T-helper 2 cell (primary cell): ENCODE data around the gene S100A3.
A peak's percentile ranks its signal among the peaks of the same experiment; 100 is the strongest.
"Not testable (repeated sequence)": the region's sequence is repeated elsewhere in the genome, so short reads cannot be mapped to it uniquely, and the experiment has no call there.

Source experiments
- DNase-seq, 5 experiments: peaks; one replicate each; pipeline versions ENCODE4 v3.0.0 to v3.0.0-alpha.2; 2012 to 2022
- total RNA-seq, 2 donors: gene quantifications; one replicate each; lab custom pipeline; 2026; lab: John Stamatoyannopoulos, UW

The S100A3 gene, protein sequence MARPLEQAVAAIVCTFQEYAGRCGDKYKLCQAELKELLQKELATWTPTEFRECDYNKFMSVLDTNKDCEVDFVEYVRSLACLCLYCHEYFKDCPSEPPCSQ
- total RNA-seq, result 0 to 0.07 reads per million in 2 donors

DNA sequence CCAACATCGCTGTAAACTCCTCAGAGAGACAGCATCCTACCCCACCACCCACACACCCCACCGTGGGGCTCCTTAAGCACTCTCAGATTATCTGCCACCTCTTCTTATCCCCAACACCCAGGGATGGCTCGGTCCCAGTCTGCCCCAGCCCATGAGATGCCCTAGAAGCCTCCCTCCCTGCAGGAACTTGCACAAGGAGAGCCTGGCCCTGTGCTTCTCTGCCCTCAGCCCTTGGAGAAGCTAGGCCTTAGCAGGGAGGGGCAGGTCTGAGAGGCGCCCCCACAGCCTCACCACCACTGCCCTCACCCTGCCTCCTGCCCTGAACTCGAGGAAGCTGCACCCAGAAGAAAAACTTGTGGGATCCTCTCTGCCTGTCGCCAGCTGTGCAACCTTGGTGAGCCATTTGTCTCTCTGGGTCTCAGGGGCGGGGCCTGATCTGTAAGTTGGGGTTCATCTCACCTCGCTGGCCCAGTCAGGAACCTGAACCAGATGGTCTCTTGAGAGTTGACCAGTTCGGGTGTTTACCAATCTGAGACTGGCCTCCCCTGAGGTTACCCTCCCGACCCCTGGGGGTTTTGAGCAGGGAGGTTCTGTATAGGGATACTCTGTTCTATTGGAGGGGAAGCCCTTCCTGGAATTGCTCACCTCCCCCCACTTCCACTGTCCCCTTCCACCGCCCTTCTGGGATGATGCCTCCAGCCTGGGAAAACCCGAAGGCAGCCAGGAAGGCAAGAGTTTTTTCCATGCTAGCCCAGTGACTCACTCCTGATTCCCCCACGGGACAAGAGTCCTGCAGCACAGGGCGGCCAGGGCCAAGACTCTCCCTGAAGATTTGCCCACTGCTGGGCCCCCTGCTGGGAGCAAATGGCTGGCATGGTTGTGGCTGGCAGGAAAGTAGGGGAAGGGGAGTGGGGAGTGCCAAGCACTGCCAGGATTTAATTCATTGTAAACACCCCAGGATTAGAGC is at the start of gene S100A3:
TSS of gene S100A3 (minus strand) at position 537 of the 967 bp plus-strand sequence. CDS start 773 bp downstream, outside the sequence.
- DNase-seq, result no peak

DNA sequence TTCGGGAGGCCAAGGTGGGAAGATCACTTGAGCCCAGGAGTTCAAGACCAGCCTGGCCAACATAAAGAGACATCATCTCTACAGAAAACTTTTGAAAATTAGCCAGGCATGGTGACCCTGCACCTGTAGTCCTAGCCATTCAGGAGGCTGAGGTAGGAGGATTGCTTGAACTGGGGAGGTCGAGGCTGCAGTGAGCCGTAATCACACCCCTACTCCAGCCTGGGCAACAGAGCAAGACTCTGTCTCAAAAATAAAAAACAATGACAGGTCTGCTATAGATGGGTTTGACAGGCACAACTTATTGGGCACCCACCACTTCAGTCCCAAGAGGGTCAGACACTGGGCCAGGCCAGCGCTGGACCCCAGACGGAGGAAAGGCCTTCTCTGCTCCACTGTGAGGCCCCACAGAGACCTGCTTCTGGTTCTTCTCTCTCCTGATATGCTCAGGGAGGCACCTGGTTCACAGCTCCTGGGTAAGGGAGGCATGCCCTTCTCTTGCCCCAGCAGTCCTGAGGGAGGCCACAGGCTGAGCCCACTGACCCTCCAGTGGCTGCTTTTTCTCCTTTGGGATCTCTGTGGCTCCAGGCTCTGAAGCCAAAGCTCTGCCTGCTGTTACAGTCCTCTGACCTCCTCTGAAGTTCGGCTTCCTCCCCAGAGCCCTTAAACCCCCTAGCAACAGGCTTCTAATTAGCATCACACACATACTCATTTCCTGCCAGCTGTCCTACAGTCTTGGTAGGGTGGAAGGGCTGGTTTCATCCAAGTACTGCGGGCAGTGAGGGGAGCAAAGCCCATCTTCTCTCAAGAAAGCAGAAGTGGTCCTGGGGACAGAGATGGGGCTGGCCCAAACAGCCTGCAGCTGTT is 49.5 kb upstream of the S100A3 start:
- DNase-seq, result peak in 1 of 5 experiments; percentile 47

DNA sequence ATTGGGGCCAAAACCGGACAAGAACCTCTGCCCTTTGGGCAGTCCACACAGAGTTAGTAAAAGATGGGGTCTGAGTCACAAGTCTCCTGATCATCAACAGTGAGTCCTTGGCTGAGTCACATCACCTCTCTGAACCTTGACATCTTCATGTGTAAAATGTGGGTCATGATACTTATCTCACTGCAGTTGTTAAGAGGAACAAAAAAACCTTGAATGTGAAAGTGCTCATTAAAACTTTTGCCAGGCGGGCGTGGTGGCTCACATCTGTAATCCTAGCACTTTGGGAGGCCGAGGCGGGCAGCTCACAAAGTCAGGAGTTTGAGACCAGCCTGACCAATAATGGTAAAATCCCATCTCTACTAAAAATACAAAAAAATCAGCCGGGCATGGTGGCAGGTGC is 48.1 kb upstream of the S100A3 start:
- DNase-seq, result peak in 1 of 5 experiments; percentile 65

DNA sequence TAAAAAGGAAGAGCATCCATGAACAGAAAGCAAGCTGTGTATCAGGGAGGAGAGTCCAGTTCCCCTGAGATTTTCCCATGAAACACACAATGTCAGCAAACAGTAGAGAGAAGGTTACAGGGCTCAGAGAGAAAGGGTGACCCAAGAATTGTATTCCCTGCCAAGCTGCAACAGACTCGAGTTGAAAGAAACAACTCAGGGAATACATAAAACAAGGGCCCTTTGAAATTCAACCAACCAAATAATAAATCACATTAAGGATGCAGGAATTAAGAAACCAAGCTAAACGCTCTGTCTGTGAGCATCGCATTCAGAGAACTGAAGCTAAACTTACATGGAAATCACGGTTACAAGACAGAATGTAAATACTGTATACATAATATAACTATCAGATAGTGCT is 43.7 kb upstream of the S100A3 start:
- DNase-seq, result no peak

DNA sequence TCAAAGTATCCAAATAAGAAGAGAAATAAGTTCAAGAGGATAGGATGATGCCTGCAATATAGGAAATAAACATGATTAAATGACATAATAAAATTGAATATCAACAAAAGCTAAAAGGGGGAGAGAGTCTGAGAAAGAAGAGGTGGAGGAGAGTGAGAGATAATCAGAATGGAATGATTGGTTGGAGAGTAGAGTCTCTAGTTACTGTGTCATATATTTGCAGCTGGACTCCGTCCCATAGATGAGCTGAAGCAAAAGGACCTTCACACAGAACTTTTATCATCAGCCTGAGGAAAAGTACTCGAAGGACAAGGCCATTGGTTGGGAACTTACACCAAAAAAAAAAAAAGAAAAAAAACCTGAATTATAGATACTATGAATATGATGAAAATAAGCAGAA is 39.4 kb upstream of the S100A3 start:
- no peak for DNase-seq

DNA sequence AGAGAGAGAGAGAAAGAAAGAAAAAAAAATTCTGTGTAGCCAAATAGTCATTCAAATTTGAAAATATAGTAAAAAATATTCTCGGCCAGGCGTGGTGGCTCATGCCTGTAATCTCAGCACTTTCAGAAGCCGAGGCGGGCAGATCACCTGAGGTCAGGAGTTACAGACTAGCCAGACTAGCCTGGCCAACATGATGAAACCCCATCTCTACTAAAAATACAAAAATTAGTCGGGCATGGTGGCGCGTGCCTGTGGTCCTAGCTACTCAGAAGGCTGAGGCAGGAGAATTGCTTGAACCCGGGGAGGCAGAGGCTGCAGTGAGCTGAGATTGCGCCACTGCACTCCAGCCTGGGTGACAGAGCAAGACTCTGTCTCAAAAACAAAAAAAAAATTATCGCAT is 39.0 kb upstream of the S100A3 start:
- not testable (repeated sequence) for DNase-seq

DNA sequence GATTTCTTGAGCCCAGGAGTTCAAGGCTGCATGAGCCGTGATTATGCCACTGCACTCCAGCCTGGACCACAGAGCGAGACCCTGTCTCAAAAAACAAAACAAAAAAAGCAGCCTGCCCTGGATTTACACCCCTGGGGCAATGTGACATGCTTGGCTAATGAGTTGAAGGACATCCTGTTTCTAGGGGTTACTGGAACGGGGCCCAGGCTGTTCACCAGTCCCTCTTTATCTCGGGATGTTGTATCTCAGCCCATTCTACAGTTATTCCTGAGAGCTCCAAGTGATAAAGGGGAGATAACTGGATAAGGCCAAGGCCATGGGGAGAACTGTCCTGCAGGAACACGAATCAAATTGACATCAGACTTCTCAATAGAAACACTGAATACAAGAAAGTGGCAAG is 38.3 kb upstream of the S100A3 start:
- no peak for DNase-seq

DNA sequence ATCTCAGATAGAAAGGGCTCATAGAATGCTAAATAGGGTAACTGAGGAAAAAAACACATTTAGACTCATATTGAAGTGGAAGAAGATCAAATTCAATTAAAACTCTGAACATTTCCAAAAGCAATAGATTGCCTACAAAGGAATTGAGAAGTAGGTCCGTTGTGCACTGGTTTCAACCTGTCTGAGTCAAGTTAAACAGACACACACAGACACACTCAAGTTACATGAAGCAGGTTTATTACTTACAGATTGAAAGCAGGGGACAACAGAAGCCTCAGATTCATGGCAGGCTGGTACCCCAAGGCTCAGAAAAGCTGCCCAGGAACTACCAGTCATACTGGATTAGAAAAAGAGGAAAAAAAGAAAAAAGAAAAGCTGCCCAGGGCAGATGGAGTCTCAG is 37.3 kb upstream of the S100A3 start:
- no peak for DNase-seq

DNA sequence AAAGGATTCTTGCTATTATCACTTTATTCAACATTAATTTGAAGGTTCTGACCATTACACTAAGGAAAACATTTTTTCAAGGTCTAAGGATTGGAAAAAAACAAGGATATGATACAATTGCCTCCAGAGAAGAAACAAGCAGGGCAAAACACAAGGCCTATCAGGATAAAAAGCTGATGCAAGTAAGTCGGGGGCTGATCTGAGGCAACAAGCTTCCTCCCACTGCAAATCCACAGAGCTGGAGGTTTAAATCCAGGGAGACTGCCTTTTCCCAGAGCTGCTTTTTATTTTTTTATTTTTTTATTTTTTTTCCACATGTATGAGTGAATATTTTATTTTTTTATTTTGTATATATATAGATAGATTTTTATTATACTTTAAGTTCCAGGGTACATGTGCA is 35.9 kb upstream of the S100A3 start:
- DNase-seq, result no peak

DNA sequence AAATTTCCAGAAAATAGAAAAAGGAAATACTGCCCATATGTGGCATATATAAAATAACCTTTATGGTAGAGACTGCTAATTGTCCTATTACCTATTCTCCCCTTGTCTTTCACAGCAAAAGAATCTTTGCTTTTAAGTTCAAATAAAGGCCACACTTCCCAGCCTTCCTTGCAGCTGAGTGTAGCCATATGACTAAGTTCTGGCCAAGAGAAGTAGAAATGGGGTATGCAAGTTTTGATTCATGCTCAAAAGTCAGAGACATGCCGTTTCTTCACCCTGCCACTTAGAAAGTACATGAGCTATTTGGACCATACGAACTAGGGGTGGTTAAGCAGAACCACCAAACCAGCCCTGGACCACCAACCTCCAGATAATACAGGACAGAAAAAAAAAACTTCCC is 34.9 kb upstream of the S100A3 start:
- no peak for DNase-seq

DNA sequence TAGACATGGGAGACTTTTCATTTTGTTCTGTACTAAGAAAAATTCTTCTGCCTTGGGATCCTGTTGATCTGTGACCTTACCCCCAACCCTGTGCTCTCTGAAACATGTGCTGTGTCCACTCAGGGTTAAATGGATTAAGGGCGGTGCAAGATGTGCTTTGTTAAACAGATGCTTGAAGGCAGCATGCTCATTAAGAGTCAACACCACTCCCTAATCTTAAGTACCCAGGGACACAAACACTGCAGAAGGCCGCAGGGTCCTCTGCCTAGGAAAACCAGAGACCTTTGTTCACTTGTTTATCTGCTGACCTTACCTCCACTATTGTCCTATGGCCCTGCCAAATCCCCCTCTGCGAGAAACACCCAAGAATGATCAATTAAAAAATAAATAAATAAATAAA is 34.5 kb upstream of the S100A3 start:
- not testable (repeated sequence) for DNase-seq

DNA sequence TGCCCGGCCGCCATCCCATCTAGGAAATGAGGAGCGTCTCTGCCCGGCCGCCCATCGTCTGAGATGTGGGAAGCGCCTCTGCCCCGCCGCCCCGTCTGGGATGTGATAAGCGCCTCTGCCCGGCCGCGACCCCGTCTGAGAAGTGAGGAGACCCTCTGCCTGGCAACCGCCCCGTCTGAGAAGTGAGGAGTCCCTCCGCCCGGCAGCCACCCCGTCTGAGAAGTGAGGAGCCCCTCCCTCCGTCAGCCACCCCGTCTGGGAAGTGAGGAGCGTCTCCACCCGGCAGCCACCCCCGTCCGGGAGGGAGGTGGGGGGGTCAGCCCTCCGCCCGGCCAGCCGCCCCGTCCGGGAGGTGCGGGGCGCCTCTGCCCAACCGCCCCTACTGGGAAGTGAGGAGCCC is 33.8 kb upstream of the S100A3 start:
- not testable (repeated sequence) for DNase-seq

DNA sequence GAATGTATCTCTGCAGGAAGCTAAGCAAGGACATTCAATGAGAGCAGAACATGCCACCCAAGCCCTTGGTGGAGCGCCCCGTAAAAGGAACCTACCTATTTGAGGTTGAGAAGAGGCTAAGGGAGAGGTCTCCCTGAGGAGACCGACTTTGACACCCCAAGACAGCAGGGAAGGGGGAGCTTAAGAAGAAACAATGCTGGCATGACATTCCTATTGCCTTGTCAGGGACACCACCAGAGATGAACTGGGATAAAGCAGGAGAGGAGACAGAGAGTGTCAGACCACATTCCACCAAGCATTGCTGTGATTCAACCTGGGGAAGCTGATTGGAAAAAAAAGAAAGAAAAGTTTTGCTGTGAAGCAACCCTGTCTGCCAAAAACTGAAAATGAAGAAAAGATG is 29.9 kb upstream of the S100A3 start:
- no peak for DNase-seq

DNA sequence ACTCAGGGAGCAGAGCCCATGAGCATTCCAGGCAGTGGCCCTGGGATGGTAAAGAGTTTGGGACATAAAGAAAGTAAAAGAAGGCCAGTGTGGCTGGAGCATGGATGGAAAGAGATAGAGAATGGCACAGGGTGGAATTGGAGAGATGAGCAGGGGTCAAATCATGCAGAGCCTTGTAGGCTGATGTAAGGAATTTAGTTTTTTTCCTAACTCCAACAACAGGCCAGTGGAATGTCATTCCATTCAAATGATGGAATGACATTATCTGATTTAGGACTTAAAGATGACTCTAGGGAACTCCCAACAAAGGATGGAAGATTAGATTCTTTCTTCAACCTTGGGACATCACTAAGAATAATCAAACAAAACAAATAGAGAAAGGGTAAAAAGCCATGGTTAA is 29.4 kb upstream of the S100A3 start:
- no peak for DNase-seq

DNA sequence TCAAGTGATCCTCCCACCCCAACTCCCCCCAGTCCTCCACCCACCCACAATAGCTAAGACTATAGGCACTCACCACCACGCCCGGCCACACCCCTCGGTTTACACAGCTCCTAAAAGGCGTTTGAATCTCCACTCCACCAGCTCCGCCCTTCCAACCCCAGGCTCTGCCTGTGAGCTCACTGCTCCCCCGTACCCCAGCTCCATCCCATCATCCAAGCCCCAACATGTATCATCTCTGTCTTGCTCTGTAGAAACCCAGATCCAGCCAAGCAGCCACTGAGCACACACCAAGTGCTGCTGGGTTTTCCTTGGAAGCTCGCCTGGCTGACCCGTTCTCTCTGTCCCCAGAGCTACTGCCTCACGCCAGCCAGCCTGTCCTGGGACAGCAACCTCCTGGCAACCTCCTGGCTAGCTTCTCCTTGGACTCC is 28.6 kb upstream of the S100A3 start:
- no peak for DNase-seq

DNA sequence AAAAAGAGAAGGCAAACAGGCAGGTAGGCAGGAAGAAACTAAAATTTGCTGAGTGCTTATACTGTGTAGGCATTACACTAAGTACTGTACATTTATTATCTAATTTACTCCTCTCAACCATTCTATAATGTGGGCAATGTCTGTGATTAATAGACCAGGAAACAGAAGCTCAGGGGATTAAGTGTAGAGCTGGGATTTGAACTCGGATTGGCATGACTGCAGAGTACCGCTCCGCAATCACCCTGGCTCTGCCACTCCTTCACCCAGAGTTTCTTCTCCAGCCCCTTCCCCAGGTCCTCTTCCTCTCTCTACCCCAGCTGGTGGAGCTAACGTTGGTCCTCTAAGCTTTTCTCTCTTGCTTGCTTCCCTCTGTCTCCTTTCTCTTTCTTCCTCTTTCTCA is 28.1 kb upstream of the S100A3 start:
- no peak for DNase-seq

DNA sequence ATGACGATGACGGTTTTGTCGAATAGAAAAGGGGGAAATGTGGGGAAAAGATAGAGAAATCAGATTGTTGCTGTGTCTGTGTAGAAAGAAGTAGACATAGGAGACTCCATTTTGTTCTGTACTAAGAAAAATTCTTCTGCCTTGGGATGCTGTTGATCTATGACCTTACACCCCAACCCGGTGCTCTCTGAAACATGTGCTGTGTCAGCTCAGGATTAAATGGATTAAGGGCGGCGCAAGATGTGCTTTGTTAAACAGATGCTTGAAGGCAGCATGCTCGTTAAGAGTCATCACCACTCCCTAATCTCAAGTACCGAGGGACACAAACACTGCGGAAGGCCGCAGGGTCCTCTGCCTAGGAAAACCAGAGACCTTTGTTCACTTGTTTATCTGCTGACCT is 26.4 kb upstream of the S100A3 start:
- DNase-seq, result not testable (repeated sequence)

DNA sequence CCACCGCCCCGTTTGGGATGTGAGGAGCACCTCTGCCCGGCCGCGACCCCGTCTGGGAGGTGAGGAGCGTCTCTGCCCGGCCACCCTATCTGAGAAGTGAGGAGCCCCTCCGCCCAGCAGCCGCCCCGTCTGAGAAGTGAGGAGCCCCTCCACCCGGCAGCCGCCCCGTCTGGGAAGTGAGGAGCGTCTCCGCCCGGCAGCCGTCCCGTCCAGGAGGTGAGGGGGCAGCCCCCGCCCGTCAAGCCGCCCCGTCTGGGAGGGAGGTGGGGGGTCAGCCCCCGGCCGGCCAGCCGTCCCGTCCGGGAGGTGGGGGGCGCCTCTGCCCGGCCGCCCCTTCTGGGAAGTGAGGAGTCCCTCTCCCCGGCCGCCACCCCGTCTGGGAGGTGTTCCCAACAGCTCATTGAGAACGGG is 26.0 kb upstream of the S100A3 start:
- DNase-seq, result not testable (repeated sequence)

DNA sequence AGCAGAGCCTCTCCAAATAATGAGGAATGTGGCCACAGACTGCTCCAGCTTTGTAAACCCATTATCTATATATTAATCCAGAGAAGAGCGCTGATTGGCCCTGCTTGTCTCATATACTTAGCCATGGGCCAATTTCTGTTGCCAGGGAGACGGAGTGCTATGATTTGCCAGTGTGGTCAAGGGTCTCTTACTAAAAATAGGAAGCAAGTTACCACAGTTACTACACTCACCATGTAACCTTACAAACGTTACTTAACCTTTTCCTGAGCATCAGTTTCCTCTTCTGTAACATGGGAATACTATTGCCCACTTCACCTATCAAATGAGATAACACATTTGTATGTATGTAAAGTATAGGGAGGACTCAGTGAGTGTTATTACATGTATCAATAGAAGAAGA is 24.3 kb upstream of the S100A3 start:
- DNase-seq, result no peak

DNA sequence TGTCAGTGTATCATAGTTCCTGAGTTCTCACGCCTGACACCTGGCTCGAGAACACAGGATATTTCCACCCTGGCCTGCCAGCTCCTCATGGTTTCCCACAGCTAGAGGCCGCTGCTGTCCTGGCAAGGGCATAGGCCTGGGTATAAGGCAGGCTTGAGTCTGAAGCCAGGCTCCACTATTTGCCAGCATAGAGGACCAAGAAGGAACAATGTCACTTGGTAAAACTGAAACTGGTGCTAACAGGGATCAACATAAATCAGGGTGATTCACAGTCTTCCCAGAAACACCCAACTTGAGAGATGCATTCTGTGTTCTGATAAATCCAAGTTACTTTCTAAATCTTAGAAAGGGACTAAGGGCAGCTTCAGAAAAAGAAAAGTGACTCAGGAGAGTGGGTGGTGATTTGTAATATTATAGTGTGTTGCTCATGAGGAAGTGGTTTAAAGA is 23.5 kb upstream of the S100A3 start:
- peak in 2 of 5 experiments; percentile 22 to 56 for DNase-seq

DNA sequence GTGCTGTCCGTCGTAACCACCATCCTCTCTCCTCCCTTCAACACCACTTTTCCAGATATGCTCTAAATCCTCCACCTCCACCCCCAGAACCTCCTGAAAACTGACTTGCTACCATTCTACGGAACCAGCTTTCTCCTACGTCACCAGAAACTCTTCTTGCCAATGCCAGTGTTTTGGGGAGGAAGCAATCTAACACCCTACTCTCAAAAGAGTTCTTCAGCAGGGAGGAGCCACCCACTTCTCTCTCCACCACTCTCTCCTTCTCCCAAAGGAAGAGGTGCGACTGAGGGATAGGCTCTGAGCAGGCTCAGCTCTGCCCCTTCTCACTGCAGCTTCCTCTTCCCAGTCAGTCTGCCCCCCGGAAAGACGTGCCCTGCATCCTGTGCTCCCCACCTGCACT is 22.6 kb upstream of the S100A3 start:
- DNase-seq, result no peak

DNA sequence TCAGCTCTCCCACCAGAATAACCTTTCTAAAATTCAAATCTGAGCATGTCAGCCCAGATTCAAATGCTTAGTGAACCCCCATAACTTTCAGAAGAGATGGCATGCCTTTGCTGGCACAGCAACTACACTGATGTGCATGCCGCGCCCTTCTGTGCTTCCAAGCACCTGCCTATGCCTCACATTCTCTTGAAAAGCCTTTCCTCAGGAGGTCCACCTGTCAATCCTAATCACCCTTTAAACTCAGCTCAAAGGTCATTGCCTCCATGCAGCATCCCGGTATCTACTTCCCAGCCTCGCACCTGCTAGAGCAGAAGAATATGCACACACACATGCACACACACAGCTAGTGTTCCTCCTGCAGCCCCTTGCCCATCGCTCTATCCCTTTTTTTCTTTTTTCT is 21.8 kb upstream of the S100A3 start:
- DNase-seq, result no peak

DNA sequence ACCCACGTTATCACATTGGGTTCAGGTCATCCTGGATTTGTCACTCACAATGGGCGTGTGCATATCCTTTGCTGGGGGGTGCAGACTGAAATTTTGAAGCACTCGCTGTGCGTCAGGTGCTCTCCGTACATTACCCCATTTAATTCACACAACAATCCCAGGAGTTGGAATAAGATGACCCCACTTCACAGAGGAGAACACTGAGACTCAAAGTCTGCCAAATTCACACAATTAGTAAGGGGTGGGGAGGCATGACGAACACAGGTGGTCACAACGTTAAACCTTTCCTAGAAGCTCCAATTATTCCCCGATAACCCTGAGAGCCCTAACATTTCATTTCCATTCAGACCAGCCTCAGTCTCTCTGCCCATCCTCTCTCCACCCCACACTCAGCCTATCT is 20.4 kb upstream of the S100A3 start:
- DNase-seq, result no peak
